ENCODE results near the gene CUEDC2. TPM values are rescaled to one million over a fixed set of nuclear protein-coding genes. Genes with fewer than 3 reads are reported as not detected.

Gene CUEDC2
- total and polyA plus RNA-seq, 2 donors (not counting 1 experiment from before 2014, with no cell fraction given): 60.8 to 62.3 TPM

GRCh38 chr10:102396317-102396650 is 36.1 kb downstream of the CUEDC2 start:
- Histone ChIP-seq H3K4me2 (ENCODE audit: extremely low read depth, insufficient read depth, low read length) (peak overlapping the region; percentile 92), H3K27me3 (ENCODE audit: control insufficient read depth, insufficient read depth, low read length) (no peaks in the 10 kb centered on the region), H3K79me2 (ENCODE audit: control insufficient read depth, insufficient read depth, low read length) (no peaks in the 10 kb centered on the region), H3K36me3 (ENCODE audit: control insufficient read depth, insufficient read depth, low read length) (peaks cover 5% of the 10 kb centered on the region), H3K9ac (ENCODE audit: insufficient read depth, low read length) (no peak overlapping the region), H4K20me1 (ENCODE audit: control insufficient read depth, extremely low read depth, insufficient read depth, low read length) (no peaks in the 10 kb centered on the region), H3K4me3 (replicated peaks in 1 of 4; ENCODE audit: control extremely low read depth in 1 of 4, insufficient read depth in 1 of 4, low read depth in 3 of 4, low read length in 4 of 4) (peak overlapping the region in 3 of 4 experiments; percentile 60 to 87 (median 61)), H3K9me3 (ENCODE audit: control insufficient read depth, insufficient read depth, low read depth, low read length) (no peaks in the 10 kb centered on the region), H3K4me1 (ENCODE audit: control insufficient read depth, extremely low read depth, insufficient read depth, low read length) (peaks cover 4% of the 10 kb centered on the region), H3K27ac (ENCODE audit: insufficient read depth, low read length) (peak overlapping the region; percentile 67), H2AFZ (ENCODE audit: low read length) (no peak overlapping the region)
- TF ChIP-seq EZH2 (IDR thresholded peaks at IDR 0.05; ENCODE audit: low read length, missing control alignments) (no peak), CTCF (conservative IDR thresholded peaks at IDR 0.05 in 1 of 2, IDR thresholded peaks at IDR 0.05 in 1 of 2; ENCODE audit: low read depth in 1 of 2, low read length in 2 of 2) (no peak)
- no peak for DNase-seq (ENCODE audit: low read depth in 2 of 2)

- Histone ChIP-seq H4K20me1 (ENCODE audit: control insufficient read depth, extremely low read depth, insufficient read depth, low read length) (no peaks in the 10 kb centered on the region), H3K4me1 (ENCODE audit: control insufficient read depth, extremely low read depth, insufficient read depth, low read length) (peaks cover 4% of the 10 kb centered on the region), H3K4me2 (ENCODE audit: extremely low read depth, insufficient read depth, low read length) (peak within 1 kb of the TSS; percentile 97), H3K9ac (ENCODE audit: insufficient read depth, low read length) (peak within 1 kb of the TSS; percentile 93), H3K27ac (ENCODE audit: insufficient read depth, low read length) (peak within 1 kb of the TSS; percentile 95), H3K9me3 (ENCODE audit: control insufficient read depth, insufficient read depth, low read depth, low read length) (no peaks in the 10 kb centered on the region), H2AFZ (ENCODE audit: low read length) (peak within 1 kb of the TSS; percentile 84), H3K4me3 (replicated peaks in 1 of 4; ENCODE audit: control extremely low read depth in 1 of 4, insufficient read depth in 1 of 4, low read depth in 3 of 4, low read length in 4 of 4) (peak within 1 kb of the TSS; percentile 60 to 87 (median 68)), H3K36me3 (ENCODE audit: control insufficient read depth, insufficient read depth, low read length) (peaks cover 5% of the 10 kb centered on the region), H3K79me2 (ENCODE audit: control insufficient read depth, insufficient read depth, low read length) (no peaks in the 10 kb centered on the region), H3K27me3 (ENCODE audit: control insufficient read depth, insufficient read depth, low read length) (no peaks in the 10 kb centered on the region)
- TF ChIP-seq CTCF (conservative IDR thresholded peaks at IDR 0.05 in 1 of 2, IDR thresholded peaks at IDR 0.05 in 1 of 2; ENCODE audit: low read depth in 1 of 2, low read length in 2 of 2) (no peak), EZH2 (IDR thresholded peaks at IDR 0.05; ENCODE audit: low read length, missing control alignments) (no peak)
- DNase-seq (ENCODE audit: low read depth in 2 of 2): peak; percentile 74 to 80
Observed at GRCh38 chr10:102395400-102396316, 36.7 kb downstream of the CUEDC2 start, which contains the start of gene NFKB2. NFKB2 (plus strand) TSS chr10:102395705; CDS start chr10:102395960, 255 bp downstream.

GRCh38 chr10:102394801-102395399 is 37.5 kb downstream of the CUEDC2 start:
- H2AFZ ChIP-seq (ENCODE audit: low read length): peak overlapping the region; percentile 84
- no peaks in the 10 kb centered on the region for H3K27me3 ChIP-seq (ENCODE audit: control insufficient read depth, insufficient read depth, low read length)
- DNase-seq (ENCODE audit: low read depth in 2 of 2): peak in 1 of 2 donors; percentile 43

More at GRCh38 chr10:102394801-102395399, 37.5 kb downstream of the CUEDC2 start:
- Histone ChIP-seq H3K27ac (ENCODE audit: insufficient read depth, low read length) (peak overlapping the region; percentile 95), H3K9me3 (ENCODE audit: control insufficient read depth, insufficient read depth, low read depth, low read length) (no peaks in the 10 kb centered on the region), H4K20me1 (ENCODE audit: control insufficient read depth, extremely low read depth, insufficient read depth, low read length) (no peaks in the 10 kb centered on the region), H3K4me1 (ENCODE audit: control insufficient read depth, extremely low read depth, insufficient read depth, low read length) (peaks cover 4% of the 10 kb centered on the region), H3K4me3 (replicated peaks in 1 of 4; ENCODE audit: control extremely low read depth in 1 of 4, insufficient read depth in 1 of 4, low read depth in 3 of 4, low read length in 4 of 4) (peak overlapping the region; percentile 60 to 87 (median 68)), H3K4me2 (ENCODE audit: extremely low read depth, insufficient read depth, low read length) (peak overlapping the region; percentile 97), H3K9ac (ENCODE audit: insufficient read depth, low read length) (peak overlapping the region; percentile 93), H3K79me2 (ENCODE audit: control insufficient read depth, insufficient read depth, low read length) (no peaks in the 10 kb centered on the region), H3K36me3 (ENCODE audit: control insufficient read depth, insufficient read depth, low read length) (peaks cover 2% of the 10 kb centered on the region)
- TF ChIP-seq EZH2 (IDR thresholded peaks at IDR 0.05; ENCODE audit: low read length, missing control alignments) (no peak), CTCF (conservative IDR thresholded peaks at IDR 0.05 in 1 of 2, IDR thresholded peaks at IDR 0.05 in 1 of 2; ENCODE audit: low read depth in 1 of 2, low read length in 2 of 2) (no peak)

Data from fibroblast of lung (primary cell).